Measurements from ENCODE around the gene ING5.
"Not testable (repeated sequence)": the region's sequence is repeated elsewhere in the genome, so short reads cannot be mapped to it uniquely, and the experiment has no call there.

Gene ING5

DNA sequence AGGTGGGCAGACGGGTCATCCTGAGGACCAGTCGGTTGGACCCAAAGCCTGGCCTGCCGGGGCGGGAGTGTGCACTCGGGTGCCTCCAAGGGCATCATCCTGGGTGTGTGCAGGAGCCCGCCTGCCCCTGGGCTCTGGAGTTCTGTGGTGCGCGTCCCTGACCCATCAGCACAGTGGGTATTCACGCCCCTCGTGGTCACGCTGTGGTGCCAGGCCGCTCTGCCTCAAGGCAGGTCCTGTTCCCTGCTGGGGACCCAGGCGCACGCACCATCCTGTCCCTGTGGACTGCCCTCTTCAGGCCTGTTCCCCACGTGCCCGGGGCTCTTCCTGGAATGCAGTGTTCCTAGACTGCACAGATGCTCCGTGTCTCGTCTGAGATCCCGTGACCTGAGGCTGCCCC, 18.3 kb downstream of the ING5 start:
- no peak for DNase-seq

- DNase-seq, result no peak
Measured at GRCh38 chr2:241720560-241720959, 18.7 kb downstream of the ING5 start.

- no peak for DNase-seq
Measured at GRCh38 chr2:241721852-241722251, 20.0 kb downstream of the ING5 start.

DNA sequence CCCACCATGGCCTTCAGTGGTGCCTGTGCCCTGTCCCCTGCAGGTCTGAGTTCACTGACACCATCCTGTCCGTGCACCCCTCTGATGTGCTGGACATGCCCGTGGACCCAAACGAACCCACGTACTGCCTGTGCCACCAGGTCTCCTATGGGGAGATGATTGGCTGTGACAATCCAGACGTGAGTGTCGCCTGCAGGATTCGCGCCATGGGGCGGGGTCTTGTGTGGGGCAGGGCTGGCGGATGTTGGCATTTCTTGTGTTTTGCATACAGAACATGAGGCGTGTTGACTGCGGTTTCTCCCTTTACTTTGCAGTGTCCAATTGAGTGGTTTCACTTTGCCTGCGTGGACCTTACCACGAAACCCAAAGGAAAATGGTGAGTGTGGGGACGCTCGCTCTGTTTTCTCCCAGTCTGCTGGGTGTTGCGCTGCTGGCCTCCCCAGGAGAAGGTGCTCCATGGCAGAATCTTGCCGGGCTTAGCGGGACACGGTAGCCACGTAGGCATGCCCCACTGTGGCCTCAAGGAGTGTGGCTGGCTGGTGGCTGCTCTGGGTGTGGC, 21.1 kb downstream of the ING5 start:
- DNase-seq, result no peak

DNA sequence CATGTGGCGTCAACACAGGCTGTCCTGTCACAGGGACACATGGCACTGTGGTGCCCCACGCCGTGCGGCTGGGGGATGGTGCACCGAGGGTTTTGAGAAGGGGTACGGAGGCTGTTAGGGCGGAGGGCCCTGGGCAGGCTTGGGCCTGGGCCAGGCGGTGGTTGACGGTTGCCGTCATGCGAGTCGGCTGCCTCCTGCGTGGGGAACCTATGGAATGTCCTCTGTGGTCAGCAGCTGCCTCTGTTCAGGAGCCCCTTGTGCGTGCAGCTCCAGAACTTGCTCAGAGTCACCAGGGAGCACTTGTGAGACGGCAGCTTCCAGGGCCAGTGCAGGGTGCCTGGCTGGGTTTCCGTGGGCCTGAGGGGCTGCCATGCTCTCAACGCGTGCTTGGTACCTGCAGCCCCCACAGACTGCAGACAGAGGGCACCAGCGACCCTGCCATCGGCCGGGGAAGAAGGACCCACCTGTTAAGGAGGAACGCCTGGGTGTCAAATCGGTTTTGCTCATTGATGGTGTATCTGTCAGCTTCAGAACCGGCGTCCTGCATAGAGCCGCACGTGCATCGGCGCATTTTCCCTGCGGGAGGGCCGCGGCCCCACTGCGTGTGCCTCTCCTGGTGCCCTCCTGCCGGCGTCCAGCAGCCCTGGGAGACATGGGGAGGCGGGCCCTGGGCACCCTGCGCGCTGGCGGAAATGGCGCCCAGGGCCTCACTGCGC, 22.6 kb downstream of the ING5 start:
- DNase-seq, result no peak

DNA sequence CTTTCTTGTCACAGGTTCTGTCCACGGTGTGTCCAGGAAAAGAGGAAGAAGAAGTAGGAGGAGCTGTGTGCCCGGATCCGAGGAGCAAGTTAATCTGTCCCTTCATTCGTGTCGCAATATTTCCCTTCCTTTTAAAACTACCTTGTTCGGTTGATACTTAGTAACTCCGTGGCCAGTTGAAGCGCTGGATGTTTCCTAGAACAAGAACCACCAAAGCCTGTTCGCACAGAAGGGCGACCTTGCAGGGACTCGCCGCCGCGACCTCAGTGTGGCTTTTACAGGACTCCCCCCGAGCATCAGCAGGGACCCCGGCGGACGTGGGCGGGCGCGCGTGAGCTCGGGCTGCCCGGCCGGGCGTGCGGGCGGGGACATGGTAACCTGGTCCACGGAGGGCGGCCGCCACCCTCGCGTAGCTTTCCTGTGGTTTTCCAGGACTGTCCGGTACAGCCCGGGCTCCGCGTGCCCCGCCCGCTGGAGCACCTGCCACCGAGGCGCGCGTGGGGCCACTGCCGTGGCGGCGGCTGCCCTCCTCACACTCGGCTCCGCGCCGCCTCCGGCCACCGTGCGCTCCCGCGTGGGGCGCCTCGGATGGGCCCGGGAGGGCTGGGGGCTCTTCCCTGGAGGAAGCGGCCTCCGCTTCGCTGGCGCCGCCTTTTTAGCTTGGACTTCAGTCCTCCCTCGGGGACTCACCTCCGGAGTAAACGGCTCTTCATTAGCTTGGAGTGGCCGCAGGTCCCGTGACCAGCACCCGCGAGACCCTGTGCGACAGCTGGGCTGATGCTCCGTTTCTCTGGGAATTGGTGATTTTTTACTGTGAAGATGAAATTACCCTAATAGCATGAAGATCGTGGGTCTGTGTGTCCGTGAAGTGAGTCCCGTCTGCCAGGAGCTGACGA, 23.4 kb downstream of the ING5 start:
- no peak for DNase-seq

DNA sequence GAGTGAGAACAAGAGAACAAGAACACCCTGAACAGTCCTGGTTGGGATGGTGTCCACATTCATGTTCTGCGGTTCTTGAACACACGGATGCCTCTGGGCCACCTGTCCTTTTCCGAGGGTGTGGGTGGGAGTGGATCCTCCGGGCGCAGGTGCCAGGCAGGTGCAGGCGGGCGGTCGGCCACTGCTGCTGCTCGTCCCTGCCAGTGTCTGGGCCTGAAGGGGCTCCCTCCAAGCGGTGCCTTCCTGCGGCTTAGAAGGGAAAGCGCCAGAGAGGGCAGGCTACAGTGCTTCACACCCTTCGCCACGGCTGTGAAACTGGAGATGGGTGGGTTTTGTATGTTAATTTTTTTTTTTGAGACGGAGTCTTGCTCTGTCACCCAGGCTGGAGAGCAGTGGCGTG, 24.6 kb downstream of the ING5 start:
- no peak for DNase-seq

- no peak for DNase-seq
Measured at GRCh38 chr2:241728000-241728399, 26.2 kb downstream of the ING5 start.

GRCh38 chr2:241728627-241729026, 26.8 kb downstream of the ING5 start:
- no peak for DNase-seq

DNA sequence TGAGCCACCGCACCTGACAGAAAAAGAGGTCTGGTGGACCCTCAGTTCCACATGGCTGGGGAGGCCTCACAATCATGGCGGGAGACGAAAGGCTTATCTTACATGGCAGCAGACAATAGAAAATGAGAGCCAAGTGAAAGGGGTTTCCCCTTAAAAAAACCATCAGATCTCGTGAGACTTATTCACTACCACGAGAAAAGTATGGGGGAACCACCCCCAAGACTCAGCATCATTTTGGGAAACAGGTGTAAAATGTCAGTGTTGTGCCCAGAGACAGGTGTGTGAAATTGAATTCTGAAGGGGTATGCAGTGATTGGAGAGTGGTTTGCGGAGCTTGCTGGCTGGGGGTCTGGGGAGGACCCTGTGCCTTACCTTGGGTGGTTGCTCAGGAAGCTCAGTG, 28.0 kb downstream of the ING5 start:
- DNase-seq, result no peak

- DNase-seq, result no peak
Measured at GRCh38 chr2:241730671-241731293, 28.9 kb downstream of the ING5 start.

DNA sequence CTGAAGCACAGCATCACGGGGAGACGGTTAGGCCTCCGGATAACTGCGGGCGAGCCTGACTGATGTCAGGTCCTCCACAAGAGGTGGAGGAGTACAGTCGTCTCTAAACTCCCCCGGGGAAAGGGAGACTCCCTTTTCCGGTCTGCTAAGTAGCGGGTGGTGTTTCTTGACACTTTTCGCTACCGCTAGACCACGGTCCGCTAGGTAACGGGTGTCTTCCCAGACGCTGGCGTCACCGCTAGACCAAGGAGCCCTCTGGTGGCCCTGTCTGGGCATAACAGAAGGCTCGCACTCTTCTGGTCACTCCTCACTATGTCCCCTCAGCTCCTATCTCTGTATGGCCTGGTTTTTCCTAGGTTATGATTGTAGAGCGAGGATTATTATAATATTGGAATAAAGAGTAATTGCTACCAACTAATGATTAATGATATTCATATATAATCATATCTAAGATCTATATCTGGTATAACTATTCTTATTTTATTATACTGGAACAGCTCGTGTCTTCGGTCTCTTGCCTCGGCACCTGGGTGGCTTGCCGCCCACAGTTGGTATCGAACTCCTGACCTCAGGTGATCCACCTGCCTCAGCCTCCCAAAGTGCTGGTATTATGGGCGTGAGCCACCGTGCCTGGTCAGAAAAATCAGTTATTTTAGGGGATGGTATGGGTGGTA, 30.8 kb downstream of the ING5 start:
- DNase-seq, result not testable (repeated sequence)

GRCh38 chr2:241733391-241734207, 31.8 kb downstream of the ING5 start:
- no peak for DNase-seq

DNA sequence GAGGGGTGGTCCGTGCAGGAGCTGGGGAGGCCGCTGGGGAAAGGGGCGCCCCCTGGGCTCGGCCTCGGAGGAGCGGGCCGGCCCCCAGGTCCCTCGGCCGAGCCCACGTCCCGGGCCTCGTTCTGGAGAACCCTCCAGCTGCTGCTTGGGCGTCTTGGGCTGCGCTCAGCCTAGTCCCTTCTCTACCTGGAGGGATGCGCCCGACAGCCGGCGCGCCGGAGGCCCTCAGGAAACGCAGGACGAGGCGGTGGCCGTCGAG, 32.3 kb downstream of the ING5 start:
- DNase-seq, result no peak

GRCh38 chr2:241734467-241735208, 32.8 kb downstream of the ING5 start, which contains the start of gene D2HGDH:
Gene D2HGDH (plus strand): TSS chr2:241734630. CDS start chr2:241735225, 595 bp downstream.
- DNase-seq, result peak; percentile 76

DNA sequence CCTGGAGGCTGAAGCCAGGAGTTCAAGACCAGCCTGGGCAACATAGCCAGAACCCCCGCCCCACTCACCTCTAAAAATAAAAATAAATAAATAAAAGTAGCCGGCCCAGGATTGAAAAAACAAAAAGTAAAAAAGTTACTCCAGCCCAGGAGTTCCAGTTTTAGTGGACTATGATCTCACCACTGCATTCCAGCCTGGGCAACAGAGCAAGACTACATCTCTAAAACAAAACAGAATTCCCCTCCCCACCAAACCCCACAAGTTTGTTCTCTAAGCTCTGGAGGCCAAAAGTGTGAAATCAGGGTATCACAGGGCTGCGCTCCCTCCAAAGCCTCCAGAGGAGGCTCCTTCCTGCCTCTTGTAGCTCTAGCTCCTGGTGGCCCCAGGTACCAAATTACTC, 34.3 kb downstream of the ING5 start:
- no peak for DNase-seq

DNA sequence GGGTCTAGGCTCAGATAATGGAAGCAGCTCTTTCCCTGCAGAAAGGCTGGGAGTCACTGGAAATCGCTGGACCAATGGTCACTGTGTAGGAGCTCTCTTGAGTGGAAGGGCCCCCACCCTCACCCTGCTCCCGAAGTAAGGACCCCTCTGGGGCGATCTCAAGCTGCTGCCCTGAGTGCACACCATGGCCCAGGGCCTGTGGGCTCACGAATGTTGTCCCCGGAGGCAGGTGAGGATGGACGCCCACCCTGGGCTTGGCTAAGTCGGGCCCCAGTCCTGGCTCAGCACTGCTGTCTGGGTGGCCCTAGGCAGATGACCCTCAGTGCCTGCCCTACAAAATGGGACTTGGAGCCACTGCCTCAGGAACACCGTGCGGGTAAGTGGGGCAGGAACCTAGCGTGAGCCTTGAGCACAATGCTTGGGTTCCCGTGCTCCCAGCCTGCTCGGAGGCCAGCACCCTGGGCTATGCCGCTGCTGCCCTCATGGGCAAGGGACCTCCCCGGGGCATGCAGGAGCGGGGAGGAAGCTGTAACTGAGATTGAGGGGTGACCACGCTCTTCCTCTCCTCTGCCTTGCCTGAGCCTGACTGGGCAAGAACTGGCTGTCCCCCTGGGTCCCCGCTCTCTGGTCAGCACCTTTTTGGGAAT, 36.3 kb downstream of the ING5 start:
- DNase-seq, result no peak

DNA sequence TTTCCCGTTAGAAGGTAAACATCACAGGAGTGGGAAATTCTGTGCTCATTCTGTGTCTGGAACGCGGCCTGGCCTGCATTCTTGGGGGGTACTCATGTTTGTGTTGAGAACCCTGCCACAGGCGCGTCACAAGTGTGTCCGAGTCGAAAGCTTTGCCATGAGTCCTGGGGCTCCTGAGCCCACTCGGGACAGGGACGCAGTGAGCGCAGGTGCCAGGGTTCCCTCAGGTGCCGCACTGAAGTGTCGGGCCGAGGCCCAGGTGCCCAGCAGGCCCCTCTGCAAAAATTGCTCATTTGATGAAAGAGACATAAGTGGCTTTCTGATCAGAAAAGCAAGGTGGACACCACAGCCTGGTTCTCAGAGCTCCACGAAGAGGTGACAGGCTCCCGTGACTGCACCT, 37.3 kb downstream of the ING5 start:
- no peak for DNase-seq

DNA sequence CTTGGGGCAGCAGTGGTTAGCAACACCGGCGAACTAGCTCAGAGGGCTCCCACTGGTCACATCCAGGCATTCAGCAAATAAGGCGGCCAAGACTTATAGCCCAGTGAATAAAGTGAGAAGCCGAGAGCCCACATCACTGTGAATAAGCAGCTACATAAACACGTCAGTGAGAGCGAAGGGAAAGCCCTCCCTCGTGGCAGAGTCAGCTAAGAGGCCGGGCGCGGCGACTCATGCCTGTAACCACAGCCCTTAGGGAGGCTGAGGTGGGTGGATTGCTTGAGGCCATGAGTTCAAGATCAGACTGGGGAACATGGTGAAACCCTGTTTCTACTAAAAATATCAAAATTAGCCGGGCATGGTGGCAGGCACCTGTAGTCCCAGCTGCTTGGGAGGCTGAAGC, 37.8 kb downstream of the ING5 start:
- no peak for DNase-seq

DNA sequence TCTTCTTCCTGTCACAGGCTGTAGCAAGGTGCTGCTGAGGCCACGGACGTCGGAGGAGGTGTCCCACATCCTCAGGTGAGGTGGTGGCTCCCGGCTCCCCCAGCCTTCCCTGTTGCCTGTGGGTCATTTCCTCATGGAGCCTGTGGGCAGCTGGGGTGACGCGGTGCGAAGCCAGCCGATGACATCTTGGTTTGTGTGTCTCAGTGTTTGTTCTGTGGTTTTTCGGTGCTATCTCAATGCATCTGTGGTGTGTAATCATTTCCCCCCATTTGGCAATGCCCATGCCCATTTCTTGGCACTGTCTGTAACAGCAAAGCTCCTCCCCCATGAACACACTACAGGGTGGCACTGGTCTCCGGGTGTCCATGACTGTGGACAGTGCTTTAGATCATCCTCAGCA, 39.2 kb downstream of the ING5 start:
- DNase-seq, result no peak

Data from amniotic stem cell (primary cell).